ENCODE results near the gene RAPH1. TPM values are rescaled to one million over a fixed set of nuclear protein-coding genes. Genes with fewer than 3 reads are reported as not detected.

RAPH1 gene
- total RNA-seq, 1 donor from 2014 or later: 50.4 TPM

DNA sequence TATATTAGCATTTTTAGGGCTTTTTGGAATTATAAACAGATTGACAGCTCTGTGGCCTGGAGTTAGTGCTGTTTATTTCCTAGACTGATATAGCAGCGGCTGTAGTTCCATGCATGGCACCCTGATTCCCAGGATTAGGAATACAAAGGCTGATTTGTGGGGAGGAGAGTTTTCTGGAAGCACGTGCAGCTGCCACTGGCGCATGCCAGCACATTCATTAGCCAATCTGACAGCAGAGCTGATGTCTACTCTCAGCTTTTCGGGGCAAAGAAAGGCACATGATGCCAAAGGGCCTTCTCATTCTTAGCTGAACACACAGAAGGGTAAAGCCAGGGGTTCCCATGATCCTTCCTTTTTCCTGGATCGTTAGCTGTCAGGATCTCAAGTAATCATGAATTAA lies 45.7 kb upstream of the RAPH1 start:
- Histone ChIP-seq H3K36me3 (ENCODE audit: insufficient read depth, low read length) (no peaks in the 10 kb centered on the region), H3K27ac (ENCODE audit: low read depth, low read length) (no peak overlapping the region), H3K4me1 (ENCODE audit: insufficient read depth, low read length) (peaks cover 37% of the 10 kb centered on the region), H4K20me1 (ENCODE audit: insufficient read depth, low read length) (no peaks in the 10 kb centered on the region), H3K9me3 (ENCODE audit: insufficient read depth, low read depth, low read length) (no peaks in the 10 kb centered on the region), H2AFZ (ENCODE audit: low read depth, low read length) (no peak overlapping the region), H3K4me2 (ENCODE audit: low read length) (no peak overlapping the region), H3K4me3 (ENCODE audit: insufficient read depth, low read depth, low read length) (no peak overlapping the region), H3K27me3 (ENCODE audit: insufficient read depth, low read length) (no peaks in the 10 kb centered on the region), H3K79me2 (ENCODE audit: insufficient read depth, low read length) (no peaks in the 10 kb centered on the region), H3K9ac (ENCODE audit: low read length) (no peak overlapping the region)
- Mint-ChIP-seq H3K27me3 (ENCODE audit: low read depth, unreplicated experiment) (no peaks in the 10 kb centered on the region), H3K27ac (ENCODE audit: unreplicated experiment) (no peak overlapping the region), H3K9me3 (ENCODE audit: unreplicated experiment) (no peaks in the 10 kb centered on the region), H3K36me3 (ENCODE audit: low read depth, unreplicated experiment) (no peaks in the 10 kb centered on the region), H3K4me3 (ENCODE audit: unreplicated experiment) (no peak overlapping the region), H3K4me1 (ENCODE audit: low read depth, unreplicated experiment) (peaks cover 38% of the 10 kb centered on the region)
- TF ChIP-seq CTCF (IDR thresholded peaks at IDR 0.05; ENCODE audit: insufficient read depth, low read depth, low read length) (no peak), EZH2 (IDR thresholded peaks at IDR 0.05; ENCODE audit: insufficient read depth, low read length) (no peak)
- no peak for FAIRE-seq
- no peak for DNase-seq (ENCODE audit: low read depth)

GRCh38 chr2:203579730-203580129 lies 44.6 kb upstream of the RAPH1 start:
- FAIRE-seq (no peak), DNase-seq (ENCODE audit: low read depth) (no peak)
- peaks cover 28% of the 10 kb centered on the region for H3K4me1 ChIP-seq (ENCODE audit: insufficient read depth, low read length)
- no peak for TF ChIP-seq EZH2 (IDR thresholded peaks at IDR 0.05; ENCODE audit: insufficient read depth, low read length)
- no peak for TF ChIP-seq CTCF (IDR thresholded peaks at IDR 0.05; ENCODE audit: insufficient read depth, low read depth, low read length)
- no peaks in the 10 kb centered on the region for H3K36me3 ChIP-seq (ENCODE audit: insufficient read depth, low read length)
- no peaks in the 10 kb centered on the region for H3K9me3 ChIP-seq (ENCODE audit: insufficient read depth, low read depth, low read length)
- no peak overlapping the region for H2AFZ ChIP-seq (ENCODE audit: low read depth, low read length)
- H3K4me2 ChIP-seq (ENCODE audit: low read length): no peak overlapping the region
- H3K27me3 ChIP-seq (ENCODE audit: insufficient read depth, low read length): no peaks in the 10 kb centered on the region
- no peaks in the 10 kb centered on the region for H3K27me3 Mint-ChIP-seq (ENCODE audit: low read depth, unreplicated experiment)
- H4K20me1 ChIP-seq (ENCODE audit: insufficient read depth, low read length): no peaks in the 10 kb centered on the region
- H3K27ac Mint-ChIP-seq (ENCODE audit: unreplicated experiment): no peak overlapping the region
- H3K4me3 ChIP-seq (ENCODE audit: insufficient read depth, low read depth, low read length): no peak overlapping the region
- no peak overlapping the region for H3K27ac ChIP-seq (ENCODE audit: low read depth, low read length)
- no peaks in the 10 kb centered on the region for H3K36me3 Mint-ChIP-seq (ENCODE audit: low read depth, unreplicated experiment)
- H3K9ac ChIP-seq (ENCODE audit: low read length): no peak overlapping the region
- H3K79me2 ChIP-seq (ENCODE audit: insufficient read depth, low read length): no peaks in the 10 kb centered on the region
- H3K4me3 Mint-ChIP-seq (ENCODE audit: unreplicated experiment): no peak overlapping the region
- no peaks in the 10 kb centered on the region for H3K9me3 Mint-ChIP-seq (ENCODE audit: unreplicated experiment)
- H3K4me1 Mint-ChIP-seq (ENCODE audit: low read depth, unreplicated experiment): peaks cover 30% of the 10 kb centered on the region

DNA sequence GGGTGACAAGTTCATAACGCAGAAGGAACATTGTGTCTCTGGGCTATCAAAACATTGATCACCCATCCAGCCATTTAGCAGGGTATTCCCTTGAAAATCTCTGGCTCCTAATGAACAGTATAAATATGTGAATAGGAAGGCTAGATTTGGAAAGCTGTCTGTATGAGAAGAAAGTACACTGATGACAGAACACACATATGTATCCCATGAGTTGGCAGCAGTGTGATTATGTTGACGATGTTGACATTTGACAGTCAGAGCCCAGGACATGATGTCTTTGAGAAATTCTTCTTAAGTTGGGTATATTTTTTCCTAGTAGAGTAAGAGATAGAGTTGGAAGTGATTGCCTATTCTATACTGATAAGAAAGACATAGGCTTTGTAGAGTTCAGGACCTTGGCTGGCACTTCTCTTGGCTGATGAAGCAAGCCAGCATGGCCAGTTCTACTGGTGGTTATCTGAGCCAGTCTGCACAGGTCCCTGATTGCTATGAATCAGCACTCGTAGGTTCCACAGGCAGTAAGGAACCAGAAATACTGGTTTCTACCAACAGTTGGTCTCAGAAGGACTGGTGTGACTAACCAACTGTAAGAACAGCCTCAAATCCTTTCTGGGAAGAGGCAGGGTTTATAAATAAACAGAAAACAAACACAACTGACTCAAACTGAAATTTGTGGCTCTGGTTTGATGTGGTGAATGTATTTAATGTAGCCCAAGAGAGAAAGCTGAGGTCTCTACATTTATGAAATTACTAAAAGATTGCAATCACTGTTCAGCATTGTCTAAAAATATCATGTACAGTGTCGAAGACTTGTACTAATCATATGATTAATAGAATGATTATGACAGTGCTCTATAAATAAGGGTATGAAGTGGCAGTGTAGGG lies 43.9 kb upstream of the RAPH1 start:
- TF ChIP-seq CTCF (IDR thresholded peaks at IDR 0.05; ENCODE audit: insufficient read depth, low read depth, low read length) (no peak), EZH2 (IDR thresholded peaks at IDR 0.05; ENCODE audit: insufficient read depth, low read length) (no peak)
- DNase-seq (ENCODE audit: low read depth) (peak; percentile 67), FAIRE-seq (no peak)
- no peaks in the 10 kb centered on the region for H3K36me3 Mint-ChIP-seq (ENCODE audit: low read depth, unreplicated experiment)
- Histone ChIP-seq H2AFZ (ENCODE audit: low read depth, low read length) (no peak overlapping the region), H3K36me3 (ENCODE audit: insufficient read depth, low read length) (no peaks in the 10 kb centered on the region), H3K27me3 (ENCODE audit: insufficient read depth, low read length) (no peaks in the 10 kb centered on the region), H3K4me1 (ENCODE audit: insufficient read depth, low read length) (peaks cover 23% of the 10 kb centered on the region), H3K9me3 (ENCODE audit: insufficient read depth, low read depth, low read length) (no peaks in the 10 kb centered on the region), H3K4me3 (ENCODE audit: insufficient read depth, low read depth, low read length) (no peak overlapping the region), H3K9ac (ENCODE audit: low read length) (no peak overlapping the region), H3K27ac (ENCODE audit: low read depth, low read length) (no peak overlapping the region), H4K20me1 (ENCODE audit: insufficient read depth, low read length) (no peaks in the 10 kb centered on the region), H3K4me2 (ENCODE audit: low read length) (no peak overlapping the region), H3K79me2 (ENCODE audit: insufficient read depth, low read length) (no peaks in the 10 kb centered on the region)
- peaks cover 1% of the 10 kb centered on the region for H3K9me3 Mint-ChIP-seq (ENCODE audit: unreplicated experiment)
- peaks cover 26% of the 10 kb centered on the region for H3K4me1 Mint-ChIP-seq (ENCODE audit: low read depth, unreplicated experiment)
- H3K27me3 Mint-ChIP-seq (ENCODE audit: low read depth, unreplicated experiment): no peaks in the 10 kb centered on the region
- H3K27ac Mint-ChIP-seq (ENCODE audit: unreplicated experiment): peak overlapping the region; percentile 22
- no peak overlapping the region for H3K4me3 Mint-ChIP-seq (ENCODE audit: unreplicated experiment)
